Subcutaneous abdominal adipose tissue (tissue), 5 donors: Measurements from ENCODE around the gene MUC5AC.

Experiments
- H3K27ac ChIP-seq: one replicate; pipeline ENCODE4 v1.7.0; 2013; ENCODE audit warnings: low read depth, mild to moderate bottlenecking, inconsistent platforms, low read length, moderate library complexity
- H3K27me3 ChIP-seq, 5 donors: one replicate each; pipeline ENCODE4 v1.7.0; 2013; ENCODE audit warnings: low read length in 5 of 5, inconsistent platforms in 1 of 5; ENCODE audit not compliant: control insufficient read depth in 5 of 5, insufficient read depth in 4 of 5
- H3K36me3 ChIP-seq, 5 donors: one replicate each; pipeline ENCODE4 v1.7.0; 2013; ENCODE audit warnings: low read length in 5 of 5; ENCODE audit not compliant: control insufficient read depth in 5 of 5, insufficient read depth in 5 of 5
- H3K4me1 ChIP-seq, 5 donors: one replicate each; pipeline ENCODE4 v1.7.0; 2013; ENCODE audit warnings: low read length in 5 of 5, mild to moderate bottlenecking in 3 of 5, moderate library complexity in 1 of 5; ENCODE audit not compliant: control insufficient read depth in 5 of 5, insufficient read depth in 5 of 5
- H3K4me3 ChIP-seq, 5 donors: one replicate each; pipeline ENCODE4 v1.7.0; 2013; ENCODE audit warnings: low read length in 5 of 5, low read depth in 1 of 5
- H3K9ac ChIP-seq, 5 donors: one replicate each; pipeline ENCODE4 v1.7.0; 2013; ENCODE audit warnings: low read length in 5 of 5, mild to moderate bottlenecking in 4 of 5, moderate library complexity in 3 of 5
- H3K9me3 ChIP-seq, 5 donors: one replicate each; pipeline ENCODE4 v1.7.0; 2013; ENCODE audit warnings: low read length in 5 of 5; ENCODE audit not compliant: control insufficient read depth in 5 of 5
- donor health status: healthy.
- donor health status: healthy.
- donor health status: healthy.
- donor health status: healthy.
- donor health status: healthy.

MUC5AC gene

DNA sequence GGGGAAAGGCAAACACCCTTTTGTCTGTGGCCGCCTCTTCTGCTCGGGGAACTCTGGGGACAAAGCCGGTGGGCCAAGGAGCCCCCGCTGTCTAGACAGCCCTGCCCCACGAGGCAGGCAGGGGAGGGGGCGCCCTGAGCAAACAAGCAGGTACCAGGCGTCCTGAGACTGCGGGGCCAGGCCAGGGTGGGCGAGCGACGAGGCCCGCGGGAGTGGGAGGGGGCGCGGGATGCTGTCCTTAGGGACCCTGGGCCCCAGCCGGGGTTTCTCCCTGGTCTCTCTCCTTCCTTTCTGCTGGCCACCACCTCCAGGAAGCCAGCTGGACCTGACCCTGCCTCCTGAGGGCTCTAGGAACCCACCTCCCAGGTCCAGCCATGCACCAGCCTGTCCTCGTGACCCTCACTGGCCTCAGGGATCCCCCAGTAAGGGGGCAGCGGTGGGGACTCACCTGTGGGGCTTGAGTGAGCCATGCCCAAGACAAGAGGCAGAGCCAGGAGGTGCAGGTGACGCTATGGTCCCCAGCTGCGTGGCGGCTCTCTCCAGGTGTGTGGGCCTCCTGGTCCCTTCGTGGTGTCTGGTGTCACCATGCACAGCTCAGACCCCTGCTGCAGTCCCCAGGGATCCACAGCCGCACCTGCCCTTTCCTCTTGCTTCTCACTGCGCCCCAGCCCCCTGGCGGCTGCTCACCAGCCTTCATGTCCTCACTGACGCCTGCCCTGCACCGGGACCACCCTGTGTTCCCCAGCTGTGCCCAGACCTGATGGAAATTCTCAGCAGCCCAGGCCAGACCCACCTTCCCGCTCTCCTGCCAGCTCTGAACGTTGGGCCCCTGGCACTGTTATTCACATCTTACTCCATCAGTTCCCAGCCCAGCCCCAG is 26.5 kb upstream of the MUC5AC start:
- no peaks in the 10 kb centered on the region for H3K36me3 ChIP-seq
- peaks cover 2 to 22% (median 10%) of the 10 kb centered on the region in 5 donors for H3K27me3 ChIP-seq
- no peak overlapping the region for H3K9ac ChIP-seq
- H3K9me3 ChIP-seq = peaks cover 13 to 24% (median 22%) of the 10 kb centered on the region in 5 donors
- H3K4me3 ChIP-seq = no peak overlapping the region
- no peak overlapping the region for H3K27ac ChIP-seq
- H3K4me1 ChIP-seq = no peaks in the 10 kb centered on the region

DNA sequence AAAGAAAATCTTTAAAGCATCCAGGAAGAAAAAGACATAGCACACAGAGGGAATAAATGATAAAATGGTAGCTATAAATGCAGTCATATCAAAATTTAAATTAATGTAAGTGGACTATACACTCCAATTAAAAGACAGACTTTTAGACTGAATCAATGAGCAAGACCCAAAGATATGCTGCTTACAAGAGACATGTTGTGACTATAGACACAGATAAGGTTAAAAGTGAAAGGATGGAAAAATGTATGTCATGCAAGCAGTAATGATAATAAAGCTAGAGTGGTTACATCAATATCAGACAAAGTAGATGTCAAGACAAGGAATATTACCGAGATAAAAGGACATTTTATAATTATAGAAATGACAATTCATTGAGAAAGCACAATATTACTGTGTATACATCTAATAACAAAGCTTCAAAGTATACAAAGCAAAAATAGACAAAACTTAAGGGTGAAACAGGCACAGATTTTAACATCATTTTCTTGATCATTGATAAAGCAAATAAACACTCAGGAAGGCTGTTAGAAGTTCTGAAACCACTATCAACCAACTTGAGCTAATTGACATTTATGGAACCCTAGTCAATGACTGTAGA is 22.8 kb upstream of the MUC5AC start:
- no peak overlapping the region for H3K4me3 ChIP-seq
- no peaks in the 10 kb centered on the region for H3K4me1 ChIP-seq
- H3K36me3 ChIP-seq = no peaks in the 10 kb centered on the region
- H3K9ac ChIP-seq = no peak overlapping the region
- H3K27me3 ChIP-seq = peaks cover 0 to 10% (median 7%) of the 10 kb centered on the region in 5 donors
- no peak overlapping the region for H3K27ac ChIP-seq
- peaks cover 13 to 24% (median 22%) of the 10 kb centered on the region in 5 donors for H3K9me3 ChIP-seq

- H3K9ac ChIP-seq = no peak overlapping the region
- H3K9me3 ChIP-seq = peaks cover 13 to 28% (median 24%) of the 10 kb centered on the region in 5 donors
- no peaks in the 10 kb centered on the region for H3K4me1 ChIP-seq
- peaks cover 0 to 10% (median 4%) of the 10 kb centered on the region in 5 donors for H3K27me3 ChIP-seq
- H3K36me3 ChIP-seq = no peaks in the 10 kb centered on the region
- H3K27ac ChIP-seq = no peak overlapping the region
- H3K4me3 ChIP-seq = no peak overlapping the region
Observed at GRCh38 chr11:1138097-1138496, 19.7 kb upstream of the MUC5AC start.

DNA sequence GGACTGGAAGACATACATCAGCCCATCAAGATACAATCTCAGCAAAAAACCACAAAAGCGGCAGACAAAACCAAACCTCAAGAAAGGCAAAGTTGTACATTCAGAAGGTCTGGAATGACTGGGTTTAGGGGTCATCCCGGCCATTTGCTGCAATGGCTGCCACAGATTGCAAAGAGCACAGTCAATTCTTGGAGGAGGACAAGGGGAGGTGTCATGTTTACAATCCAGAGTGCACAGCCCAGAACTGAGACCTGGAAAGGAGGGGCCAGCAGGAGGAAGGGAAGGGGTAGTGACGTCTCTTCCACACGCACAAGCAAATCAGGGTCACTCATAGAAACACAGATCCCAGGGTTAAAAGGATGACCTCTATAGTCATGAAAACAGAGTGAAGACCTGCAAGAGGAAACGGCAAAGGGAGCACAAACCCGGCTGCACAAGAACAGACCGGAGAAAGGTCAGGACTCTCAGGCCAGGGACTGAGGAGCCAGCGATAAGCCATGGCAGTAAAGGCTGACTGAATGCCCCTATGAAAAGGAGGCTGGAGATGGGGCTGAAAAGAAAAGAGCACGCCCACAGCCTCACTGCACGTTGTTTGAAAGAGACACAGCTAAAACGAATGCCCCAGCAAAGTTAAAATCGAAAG is 18.2 kb upstream of the MUC5AC start:
- H3K9ac ChIP-seq = no peak overlapping the region
- H3K4me3 ChIP-seq = no peak overlapping the region
- peaks cover 12 to 23% (median 20%) of the 10 kb centered on the region in 5 donors for H3K9me3 ChIP-seq
- H3K27ac ChIP-seq = no peak overlapping the region
- H3K27me3 ChIP-seq = peaks cover 0 to 10% (median 4%) of the 10 kb centered on the region in 5 donors
- no peaks in the 10 kb centered on the region for H3K4me1 ChIP-seq
- no peaks in the 10 kb centered on the region for H3K36me3 ChIP-seq

- Histone ChIP-seq H3K4me3 (no peak overlapping the region), H3K27me3 (peaks cover 0 to 10% (median 4%) of the 10 kb centered on the region in 5 donors), H3K27ac (no peak overlapping the region), H3K9ac (no peak overlapping the region), H3K36me3 (no peaks in the 10 kb centered on the region), H3K4me1 (no peaks in the 10 kb centered on the region), H3K9me3 (peaks cover 3 to 15% (median 13%) of the 10 kb centered on the region in 5 donors)
Observed at GRCh38 chr11:1140642-1141490, 16.9 kb upstream of the MUC5AC start.

DNA sequence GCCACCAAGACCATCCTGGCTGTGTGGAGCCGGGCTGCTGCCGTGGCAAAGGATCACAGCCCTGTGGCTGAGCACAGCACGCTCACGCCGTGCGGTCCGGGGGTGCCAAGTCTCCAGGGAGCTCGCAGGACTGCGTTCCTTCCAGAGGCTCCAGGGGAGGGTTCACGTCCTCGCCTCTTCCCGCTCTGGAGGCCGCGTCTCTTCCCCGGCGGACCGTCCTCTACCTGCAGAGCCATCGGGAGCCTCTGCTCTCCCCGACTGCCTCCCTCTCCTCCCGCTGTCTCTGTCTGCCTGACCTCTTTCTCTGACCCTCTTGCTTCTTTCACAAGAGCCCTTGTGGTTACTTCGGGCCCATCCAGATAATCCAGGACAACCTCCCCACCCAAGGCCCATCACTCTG is 11.4 kb upstream of the MUC5AC start:
- Histone ChIP-seq H3K9ac (no peak overlapping the region), H3K4me1 (peaks cover 0 to 8% (median 7%) of the 10 kb centered on the region in 5 donors), H3K36me3 (no peaks in the 10 kb centered on the region), H3K27me3 (peaks cover 0 to 3% (median 2%) of the 10 kb centered on the region in 5 donors), H3K9me3 (peaks cover 3 to 15% (median 13%) of the 10 kb centered on the region in 5 donors), H3K4me3 (no peak overlapping the region), H3K27ac (no peak overlapping the region)

- H3K9me3 ChIP-seq = peaks cover 3 to 9% (median 8%) of the 10 kb centered on the region in 5 donors
Observed at GRCh38 chr11:1147792-1148191, 10.0 kb upstream of the MUC5AC start.

GRCh38 chr11:1148752-1149180 is 9.0 kb upstream of the MUC5AC start:
- Histone ChIP-seq H3K27ac (no peak overlapping the region), H3K36me3 (no peaks in the 10 kb centered on the region), H3K9me3 (peaks cover 0 to 4% (median 2%) of the 10 kb centered on the region in 5 donors), H3K9ac (no peak overlapping the region), H3K27me3 (peaks cover 0 to 3% (median 2%) of the 10 kb centered on the region in 5 donors), H3K4me1 (peaks cover 0 to 17% (median 14%) of the 10 kb centered on the region in 5 donors), H3K4me3 (no peak overlapping the region)

More at GRCh38 chr11:1147792-1148191, 10.0 kb upstream of the MUC5AC start:
- Histone ChIP-seq H3K9ac (no peak overlapping the region), H3K27ac (no peak overlapping the region), H3K27me3 (peaks cover 0 to 3% (median 2%) of the 10 kb centered on the region in 5 donors), H3K36me3 (no peaks in the 10 kb centered on the region), H3K4me1 (peaks cover 0 to 12% (median 9%) of the 10 kb centered on the region in 5 donors), H3K4me3 (no peak overlapping the region)

DNA sequence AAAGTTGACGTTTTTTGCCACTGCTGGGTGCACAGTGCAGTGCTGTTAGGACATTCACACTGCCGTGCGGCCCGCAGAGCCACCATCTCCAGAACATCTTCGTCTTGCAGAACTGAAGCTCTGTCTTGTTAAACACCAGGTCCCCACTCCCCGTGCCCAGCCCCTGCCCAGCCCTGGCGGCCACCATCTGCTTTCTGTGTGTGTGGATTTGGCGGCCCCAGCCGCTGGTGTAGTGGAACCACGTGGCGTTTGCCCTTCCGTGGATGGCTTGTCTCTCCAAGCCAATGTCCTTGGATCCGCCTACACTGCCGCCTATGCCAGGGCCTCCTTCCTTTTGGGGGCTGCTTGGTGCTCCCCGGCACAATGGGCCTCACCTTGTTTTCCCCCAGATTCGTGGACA is 8.2 kb upstream of the MUC5AC start:
- H3K27ac ChIP-seq = no peak overlapping the region
- peaks cover 0 to 3% (median 2%) of the 10 kb centered on the region in 5 donors for H3K27me3 ChIP-seq
- H3K36me3 ChIP-seq = no peaks in the 10 kb centered on the region
- no peak overlapping the region for H3K4me3 ChIP-seq
- H3K9me3 ChIP-seq = no peaks in the 10 kb centered on the region
- peaks cover 0 to 23% (median 19%) of the 10 kb centered on the region in 5 donors for H3K4me1 ChIP-seq
- H3K9ac ChIP-seq = no peak overlapping the region
